ENCODE measurements around the gene BCR.
A peak's percentile ranks its signal among the peaks of the same experiment; 100 is the strongest.

BCR gene

DNA sequence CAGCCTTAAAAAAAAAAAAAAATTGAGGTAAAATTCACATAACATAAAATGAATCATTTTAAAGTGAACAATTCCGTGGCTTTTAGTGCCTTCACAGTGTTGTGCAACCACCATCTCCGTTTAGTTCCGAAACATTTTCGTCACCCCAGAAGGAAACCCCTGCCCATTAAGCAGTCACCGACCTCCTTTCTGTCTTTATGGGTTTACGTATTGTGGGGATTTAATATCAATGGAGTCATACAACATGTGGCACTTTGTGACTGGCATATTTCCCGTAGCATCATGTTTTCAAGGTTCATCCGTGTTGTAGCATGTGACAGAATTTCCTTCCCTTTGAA, 65.5 kb downstream of the BCR start:
- no peak for DNase-seq

DNA sequence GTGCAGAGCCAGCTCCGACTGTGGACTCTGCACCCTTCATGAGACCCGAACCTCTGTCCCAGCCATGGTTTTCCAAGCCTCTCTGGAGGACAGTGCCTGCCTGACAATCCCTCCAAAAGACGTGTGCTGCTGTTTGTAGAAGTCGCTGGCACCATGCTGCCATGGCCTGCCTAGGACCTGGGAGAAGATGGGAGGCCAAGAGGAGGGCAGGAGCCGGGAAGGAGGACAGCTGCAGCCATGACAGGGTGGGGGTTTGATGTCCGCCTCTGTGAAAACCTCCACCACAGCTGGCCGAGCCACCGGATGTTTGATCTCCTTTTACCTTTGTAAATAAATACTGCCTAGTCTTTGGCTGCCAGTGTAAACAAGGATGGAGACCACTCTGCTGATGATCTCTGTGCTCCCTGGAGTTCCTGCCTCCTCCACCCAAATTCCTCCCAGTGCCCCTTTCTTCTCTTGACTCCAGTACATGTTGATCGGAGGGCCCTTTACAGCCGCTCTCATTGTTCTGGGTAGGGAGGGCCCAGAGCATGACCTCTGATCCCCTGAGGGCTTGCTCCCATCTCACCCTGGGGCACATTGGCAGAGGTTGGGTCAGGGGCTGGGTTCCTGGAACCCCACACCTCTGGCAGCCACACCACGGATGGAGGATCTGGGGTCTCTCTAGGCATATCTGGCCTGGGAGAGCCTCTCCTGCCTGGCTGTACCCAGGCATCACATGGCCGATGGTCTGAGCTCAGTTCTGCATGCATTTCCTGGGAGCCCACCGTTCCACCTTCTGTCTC, 66.9 kb downstream of the BCR start:
- no peak for DNase-seq

DNA sequence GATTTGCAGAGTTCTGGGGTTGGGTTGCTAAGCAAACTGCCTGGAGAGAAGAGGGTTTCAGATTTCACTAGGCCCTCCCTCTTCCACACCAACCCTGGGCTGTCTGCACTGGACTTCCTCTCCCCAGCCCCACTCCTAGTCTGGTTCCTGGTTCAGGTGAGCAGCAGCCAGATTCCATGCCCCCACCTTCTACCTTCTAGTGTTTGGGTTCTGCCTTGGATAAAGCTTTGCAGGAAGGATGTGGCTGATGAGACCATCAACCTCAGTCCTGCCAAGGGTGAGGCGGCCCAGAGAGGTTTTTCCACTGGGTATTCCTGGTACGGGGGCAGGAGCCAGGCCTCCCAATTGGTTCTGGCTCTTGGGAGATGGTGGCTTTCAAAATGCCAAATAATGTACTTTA, 68.3 kb downstream of the BCR start:
- no peak for DNase-seq

DNA sequence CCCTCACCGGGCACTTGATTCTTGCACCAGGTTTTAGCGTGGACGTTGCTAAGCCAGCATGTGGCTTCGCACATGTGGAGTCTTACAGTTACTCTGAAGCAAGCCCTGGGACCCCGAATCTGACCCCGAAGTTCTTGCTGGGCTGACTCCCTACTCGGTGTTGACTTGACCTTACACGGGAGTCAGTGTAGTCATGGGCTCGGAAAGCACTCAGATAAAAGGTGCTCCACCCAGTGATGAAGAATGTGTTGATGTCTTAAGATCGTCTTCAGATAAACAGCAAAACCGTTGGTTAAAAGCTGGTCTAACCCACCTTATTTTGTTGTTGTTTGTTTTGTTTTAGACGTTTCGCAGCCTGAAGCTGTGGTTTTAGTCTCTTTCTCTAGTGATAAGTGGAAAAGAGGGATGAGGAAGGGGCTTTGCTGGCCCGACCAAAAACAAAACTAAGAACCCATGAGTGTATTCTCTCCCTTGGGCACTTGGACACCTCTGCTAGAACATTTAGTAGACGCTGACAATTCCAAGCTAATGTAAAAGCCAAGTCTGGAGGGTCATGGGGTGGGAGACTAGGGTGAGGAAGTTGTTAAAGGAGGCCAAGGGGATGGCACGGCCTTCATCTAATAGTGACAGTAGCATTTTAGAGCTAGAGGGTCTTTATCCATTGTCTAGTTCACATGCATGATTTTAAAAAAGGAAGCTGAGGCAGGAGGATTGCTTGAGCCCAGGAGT, 69.9 kb downstream of the BCR start:
- no peak for DNase-seq

DNA sequence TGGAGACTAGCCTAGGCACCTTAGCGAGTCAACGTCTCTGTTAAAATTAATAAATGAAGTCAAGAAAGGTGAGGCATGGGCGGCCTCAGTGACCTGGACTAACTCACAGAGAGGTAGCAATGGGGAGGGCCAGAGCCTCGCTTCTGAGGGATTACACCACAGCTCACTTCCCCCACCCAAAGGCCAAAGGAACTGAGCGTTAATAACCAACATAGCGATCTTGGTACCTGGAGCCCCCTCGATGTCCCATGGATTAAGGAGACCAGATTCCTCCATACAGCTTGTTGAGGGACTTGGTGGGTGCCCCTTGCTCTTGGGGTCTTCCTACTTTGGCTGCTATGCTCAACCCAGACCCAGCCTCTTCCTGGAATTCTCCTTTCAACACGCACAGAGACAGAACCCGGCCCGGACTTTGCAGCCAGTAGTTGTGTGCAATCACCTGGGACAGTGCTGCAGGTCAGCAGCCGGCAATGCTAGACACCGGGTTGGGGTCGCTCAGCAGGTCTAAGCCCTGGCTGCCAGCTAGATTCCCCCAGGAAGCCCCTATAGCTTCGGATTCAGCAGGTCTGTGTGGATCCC, 70.6 kb downstream of the BCR start:
- no peak for DNase-seq

DNA sequence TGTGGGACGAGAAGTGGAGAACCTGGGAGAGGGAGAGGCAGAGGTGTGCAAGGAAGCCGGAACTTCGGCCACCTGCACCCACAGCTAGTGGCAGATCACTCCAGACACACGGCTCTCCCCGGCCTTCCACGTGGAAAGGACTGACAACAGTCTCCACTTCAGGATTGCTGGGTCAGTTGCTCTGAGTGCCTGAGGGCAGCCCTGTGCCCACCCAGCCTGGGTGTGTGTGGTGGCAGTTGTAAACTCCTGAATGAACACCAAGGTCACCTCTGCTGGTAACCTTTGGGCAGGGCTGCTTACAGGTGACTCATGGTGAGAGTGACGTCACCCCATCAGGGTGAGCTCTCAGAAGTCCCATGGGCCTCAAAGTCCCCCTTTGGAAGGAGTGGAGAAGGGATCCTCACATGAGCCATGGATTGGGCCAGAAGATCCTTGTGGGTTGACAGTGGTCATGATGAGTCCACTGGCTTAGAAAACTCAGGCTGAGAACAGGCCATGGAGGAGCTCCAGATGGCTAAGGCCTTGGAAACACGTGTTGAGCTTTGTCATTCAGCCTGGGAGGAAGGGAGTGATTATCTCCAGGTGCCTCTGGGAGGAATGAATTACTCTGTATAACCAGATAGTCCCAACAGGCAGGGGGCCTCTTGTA, 71.3 kb downstream of the BCR start:
- no peak for DNase-seq

DNA sequence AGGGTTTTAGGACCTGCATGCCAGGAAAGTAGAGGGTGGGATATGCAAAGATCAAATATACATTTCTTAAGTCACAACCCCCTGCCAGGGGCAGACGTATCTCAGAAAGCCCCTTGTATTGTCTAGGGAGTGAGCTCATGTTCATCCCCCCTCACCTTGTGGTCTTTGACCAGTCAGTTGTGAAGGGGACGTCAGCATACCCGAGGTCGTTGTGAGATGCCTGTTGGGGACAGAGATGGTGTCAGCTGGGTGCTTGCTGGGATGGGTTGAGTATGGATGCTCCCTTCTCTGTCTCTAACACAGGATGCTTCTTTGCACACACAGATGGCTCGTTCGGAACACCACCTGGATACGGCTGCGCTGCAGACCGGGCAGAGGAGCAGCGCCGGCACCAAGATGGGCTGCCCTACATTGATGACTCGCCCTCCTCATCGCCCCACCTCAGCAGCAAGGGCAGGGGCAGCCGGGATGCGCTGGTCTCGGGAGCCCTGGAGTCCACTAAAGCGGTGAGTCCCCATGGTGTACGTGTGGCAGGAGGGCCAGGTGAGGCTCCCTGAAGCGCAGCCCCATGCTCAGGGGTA, 73.3 kb downstream of the BCR start:
- no peak for DNase-seq

DNA sequence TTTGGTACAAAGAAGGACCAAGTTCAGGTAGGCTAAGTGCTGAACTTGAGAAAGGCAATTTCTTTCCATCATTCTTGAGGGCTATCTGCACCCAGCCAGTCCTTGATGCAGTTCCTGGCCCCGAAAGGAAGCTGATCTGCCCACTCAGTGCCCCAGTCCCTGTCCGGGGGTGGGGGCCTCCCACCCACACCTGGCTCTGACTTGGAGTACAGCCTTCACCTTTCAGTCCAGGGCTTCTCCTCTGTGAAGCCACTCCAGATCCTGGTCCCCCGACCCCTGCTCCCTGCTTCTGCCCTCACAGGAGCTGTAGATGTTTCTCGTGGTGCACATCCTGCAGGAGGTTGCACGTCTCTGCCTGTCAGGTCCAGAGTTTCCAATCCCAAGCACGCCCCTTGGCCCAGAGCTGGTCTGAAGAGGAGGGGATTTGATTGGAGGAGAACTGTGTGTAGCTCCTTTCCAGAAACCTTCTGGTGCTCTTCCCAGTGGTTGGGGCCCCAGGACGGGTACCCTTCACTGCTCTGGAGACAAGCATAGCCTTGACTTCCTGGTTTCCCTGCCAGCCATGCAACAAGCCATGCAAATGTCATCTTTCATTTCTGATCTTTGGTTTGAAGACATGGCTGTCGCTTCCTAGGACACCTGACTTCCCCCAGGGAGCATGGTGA, 75.3 kb downstream of the BCR start:
- DNase-seq: no peak

DNA sequence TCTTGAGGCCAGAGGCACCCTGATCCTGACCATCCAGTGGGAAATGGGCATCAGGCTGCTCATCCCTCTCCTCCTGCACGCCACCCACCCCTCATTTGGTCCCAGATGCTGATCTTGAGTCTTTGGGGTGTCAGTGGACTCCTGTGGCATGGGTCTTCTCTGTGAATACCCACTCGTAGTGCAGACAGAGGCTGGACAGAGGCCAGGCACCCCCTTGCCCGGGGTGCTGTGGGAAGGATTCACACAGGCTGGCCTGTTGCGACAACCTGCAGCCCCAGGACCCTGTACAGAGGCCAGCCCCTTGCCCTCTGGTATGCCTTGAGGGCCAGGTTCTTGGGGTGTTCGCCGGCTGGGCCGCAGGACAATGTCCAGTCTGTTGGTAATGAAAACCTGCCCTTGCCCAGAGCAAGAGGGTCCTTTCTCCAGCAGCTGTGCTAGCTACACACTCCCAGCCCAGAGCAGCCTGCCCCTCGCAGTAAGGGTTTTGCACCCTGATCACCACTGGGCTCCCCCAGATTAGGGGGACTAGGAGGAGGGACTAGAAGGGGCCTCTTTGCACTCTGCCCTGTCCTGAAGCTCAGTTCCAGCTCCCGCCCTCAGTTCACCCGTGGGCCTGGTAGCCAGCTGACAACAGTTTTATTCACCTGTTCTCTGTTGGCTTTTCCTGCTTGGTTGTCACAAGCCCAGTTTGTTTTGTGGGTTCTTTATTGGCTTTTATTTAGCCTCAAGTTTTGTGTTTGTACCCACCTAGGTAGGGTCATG, 76.0 kb downstream of the BCR start:
- DNase-seq: no peak

DNA sequence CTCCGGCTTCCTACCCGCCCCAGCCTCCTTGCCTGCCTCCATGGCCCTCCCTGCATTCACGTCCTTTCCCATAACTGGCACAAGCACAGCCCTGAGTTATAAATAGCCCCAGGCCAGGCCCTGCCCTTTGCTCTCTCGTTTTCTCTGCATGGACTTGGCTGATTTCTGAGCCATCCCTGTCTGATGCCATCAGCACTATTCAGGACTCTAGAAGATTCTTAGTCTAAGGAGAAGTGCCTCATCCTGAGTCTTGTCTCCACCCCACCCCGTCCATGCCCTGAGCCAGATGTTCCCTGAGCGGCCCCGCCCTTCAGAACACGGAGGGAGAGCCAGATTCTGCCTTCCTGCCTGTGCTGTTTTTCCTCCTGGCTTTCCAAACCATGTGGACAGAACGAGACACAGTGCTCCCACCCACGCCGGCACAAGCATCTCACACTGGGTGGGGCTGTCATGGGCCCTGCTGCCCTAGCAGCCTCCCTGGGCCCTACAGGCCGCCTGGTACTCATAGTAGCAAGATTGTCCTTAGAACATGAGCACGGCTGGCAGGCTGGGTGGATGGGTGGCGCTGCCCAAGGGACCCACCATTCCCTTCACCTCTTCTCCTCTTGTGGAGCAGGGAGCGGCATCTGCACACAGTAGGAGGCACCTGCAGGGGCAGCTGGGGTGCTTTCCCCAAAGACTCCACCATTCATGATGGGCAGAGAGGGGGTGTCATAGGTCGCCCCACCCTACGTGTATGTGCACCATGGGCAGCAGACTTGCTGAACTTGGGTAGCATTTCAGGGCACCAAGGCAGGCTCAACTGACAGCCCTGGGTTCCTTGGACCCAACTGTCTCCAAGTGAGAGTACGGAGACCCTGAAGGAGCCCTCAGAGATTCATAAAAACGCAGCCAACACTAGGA, 76.9 kb downstream of the BCR start:
- DNase-seq: no peak

DNA sequence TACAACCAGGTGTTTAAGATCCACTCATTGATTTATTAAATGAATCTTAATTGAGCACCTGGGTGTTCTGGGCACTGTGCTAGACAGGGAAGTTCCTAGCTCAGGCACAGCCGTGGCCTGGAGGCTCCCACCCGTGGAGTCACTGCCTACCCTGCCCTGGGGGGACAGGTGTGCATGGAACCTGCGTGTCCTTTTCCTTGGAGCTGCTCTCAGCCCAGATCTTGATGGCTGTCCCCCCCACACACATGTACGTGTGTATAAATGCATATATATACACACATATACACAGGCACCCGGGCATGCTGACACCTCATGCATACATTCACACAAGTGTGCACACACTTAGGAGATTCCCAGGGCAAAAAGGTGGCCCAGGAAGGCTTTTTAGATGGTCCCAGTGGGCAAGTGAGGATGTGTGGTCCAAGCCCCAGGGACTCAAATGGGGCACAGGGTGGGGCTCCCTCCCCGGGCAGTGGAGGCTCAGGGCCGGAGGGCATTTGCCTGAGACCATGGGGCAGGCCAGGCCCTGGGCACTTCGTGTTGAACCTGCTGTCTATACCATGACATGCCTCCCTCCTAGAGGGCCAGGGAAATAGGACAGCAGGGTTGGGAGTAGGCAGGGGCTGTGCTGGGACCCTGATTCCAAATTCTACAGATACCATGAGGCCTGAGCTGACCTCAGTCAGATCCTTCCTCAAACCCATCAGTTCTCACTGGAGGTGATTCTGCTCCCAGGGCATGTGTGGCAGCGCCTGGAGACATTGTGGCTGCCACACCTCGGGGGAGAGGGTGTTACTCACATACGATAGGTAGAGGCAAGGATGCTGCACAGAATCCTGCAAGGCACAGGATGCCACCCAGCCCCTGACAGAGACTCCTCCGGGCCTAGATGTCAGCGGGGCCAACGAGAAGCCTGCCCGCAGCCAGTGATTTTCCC, 77.8 kb downstream of the BCR start:
- DNase-seq: no peak

DNA sequence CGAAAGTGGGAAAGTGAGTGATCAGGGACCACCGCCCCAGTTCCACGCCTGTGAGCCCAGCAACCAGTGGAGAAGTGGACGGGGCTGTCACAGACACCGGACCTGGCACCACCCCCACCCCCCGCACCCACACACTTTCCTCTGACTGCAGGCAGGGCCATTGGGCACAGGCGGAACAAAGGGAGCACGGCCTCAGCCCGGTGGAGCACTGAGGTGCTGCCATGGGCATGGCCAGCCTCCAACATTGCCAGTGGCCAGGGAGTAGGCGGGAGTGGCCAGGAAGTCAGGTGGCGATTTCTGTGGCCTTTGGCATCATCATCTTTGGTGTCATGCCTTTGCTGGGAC, 78.5 kb downstream of the BCR start:
- DNase-seq: no peak

DNA sequence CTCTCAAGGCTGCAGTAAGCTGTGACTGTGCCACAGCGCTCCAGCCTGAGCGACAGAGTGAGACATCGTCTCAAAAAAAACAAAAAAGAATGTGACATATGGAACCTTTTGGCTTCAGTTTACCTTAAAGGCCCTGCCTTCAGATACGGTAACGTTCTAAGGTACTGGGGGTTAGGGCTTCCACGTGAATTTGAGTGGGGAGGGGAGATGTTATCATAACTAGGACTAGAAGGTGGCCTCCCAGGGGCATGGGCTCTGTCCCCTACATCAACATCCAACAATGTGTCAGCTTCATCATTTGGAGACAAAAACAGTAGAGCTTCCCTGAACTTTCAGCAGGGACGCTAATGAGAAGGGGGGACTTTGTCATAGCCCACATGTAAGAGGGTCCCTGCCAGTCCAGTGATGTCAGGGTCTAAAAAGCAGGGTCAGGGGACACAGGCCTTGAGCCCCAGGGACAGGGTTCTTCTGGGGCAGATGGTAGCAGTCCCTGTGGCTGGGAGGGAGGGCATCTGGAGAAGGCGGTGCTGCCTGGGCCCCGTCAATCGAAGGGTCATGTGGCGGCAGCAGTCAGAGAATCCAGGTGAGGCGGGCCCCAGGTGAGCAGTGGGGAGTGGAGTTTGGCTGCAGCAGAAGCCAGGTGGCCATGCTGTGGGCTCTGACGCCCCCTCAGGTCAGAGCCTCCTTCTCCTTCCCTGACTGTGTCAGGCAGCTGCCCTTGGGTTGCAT, 79.8 kb downstream of the BCR start:
- peak; percentile 10 for DNase-seq

DNA sequence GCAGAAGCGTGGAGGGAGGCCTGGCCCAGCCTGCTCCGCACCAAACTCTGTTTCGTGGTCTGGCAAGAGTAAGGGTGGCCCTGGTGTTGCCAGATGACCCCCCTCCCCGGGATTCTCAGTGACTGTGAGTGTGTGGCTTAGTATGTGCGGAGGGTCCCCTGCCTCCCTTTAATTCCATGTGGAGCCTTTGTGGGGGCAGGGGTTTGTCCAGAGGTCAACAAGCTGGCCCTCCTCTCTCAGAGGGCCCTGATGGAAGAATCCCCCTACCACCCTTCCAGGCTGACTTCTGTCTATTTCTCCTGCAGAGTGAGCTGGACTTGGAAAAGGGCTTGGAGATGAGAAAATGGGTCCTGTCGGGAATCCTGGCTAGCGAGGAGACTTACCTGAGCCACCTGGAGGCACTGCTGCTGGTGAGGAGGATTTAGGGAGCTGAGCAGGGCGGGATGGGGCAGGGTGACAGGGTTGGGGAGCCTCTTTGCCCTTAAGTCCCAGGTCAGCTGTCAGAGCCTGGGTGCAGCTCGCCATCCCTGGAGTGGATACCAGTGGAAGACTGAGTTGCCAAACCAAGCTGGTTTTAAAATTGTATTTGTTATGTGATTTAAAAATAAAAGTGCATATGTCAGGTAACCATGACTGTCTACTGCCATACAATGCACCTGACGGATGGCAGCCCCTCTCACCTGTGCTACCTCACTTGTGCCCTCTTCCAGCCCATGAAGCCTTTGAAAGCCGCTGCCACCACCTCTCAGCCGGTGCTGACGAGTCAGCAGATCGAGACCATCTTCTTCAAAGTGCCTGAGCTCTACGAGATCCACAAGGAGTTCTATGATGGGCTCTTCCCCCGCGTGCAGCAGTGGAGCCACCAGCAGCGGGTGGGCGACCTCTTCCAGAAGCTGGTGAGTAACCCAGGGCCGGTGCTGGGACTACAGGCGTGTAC, 80.6 kb downstream of the BCR start:
- DNase-seq: no peak

DNA sequence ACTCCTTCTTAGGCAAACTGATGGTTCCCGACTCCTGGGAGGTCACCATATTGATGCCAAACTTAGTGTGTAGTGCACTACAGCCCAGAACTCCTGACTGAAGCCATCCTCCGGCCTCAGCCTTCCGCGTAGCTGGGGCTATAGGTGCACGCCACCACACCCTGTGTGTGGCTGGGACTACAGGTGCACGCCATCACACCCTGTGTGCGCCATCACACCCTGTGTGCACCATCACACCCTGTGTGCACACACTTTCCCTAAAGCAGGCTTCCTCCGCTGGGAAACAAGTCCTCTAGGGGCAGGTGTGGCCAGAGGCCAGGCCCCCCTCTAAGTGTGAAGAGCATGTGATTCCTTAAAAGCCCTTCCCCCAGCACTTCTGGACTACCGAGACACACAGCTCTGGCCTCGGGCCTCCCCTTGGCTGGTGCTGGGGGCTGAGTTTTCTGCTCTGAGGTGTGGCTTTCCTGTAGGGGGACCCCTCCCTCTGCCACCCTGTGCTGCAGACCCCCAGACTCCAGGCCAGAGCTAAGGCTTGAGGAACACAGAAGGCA, 81.7 kb downstream of the BCR start:
- DNase-seq: no peak

DNA sequence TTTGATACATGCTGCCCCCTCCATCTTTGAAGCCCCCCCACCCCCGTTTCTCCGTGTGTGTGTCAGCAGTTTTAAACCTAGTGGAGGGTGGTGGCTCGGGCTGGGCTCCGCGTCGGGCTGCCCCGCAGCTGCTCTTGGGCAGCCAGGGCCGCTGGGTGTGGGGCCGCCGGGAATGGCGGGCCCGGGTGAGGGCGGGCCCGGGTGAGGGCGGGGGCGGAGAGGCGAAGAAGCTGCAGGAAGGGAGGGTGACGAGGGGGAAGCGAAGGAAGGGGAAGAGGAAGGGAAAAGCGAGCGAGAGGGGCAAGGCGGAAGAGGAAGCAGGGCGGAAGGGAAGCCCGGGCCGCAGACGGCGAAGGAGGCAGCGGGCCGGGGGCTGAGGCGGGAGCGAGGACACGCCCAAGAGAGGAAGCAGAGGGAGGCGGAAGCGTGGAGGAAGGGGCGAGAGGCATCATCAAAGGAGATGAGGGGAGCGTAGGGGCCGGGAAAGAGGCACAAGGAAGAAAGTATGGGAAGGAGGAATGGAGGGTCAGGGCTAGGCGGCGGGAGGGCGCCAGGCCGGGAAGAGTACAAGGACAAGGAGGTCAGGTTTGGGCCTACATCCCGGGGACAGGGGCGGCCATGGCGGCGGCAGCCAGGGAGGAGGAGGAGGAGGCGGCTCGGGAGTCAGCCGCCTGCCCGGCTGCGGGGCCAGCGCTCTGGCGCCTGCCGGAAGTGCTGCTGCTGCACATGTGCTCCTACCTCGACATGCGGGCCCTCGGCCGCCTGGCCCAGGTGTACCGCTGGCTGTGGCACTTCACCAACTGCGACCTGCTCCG, 82.4 kb downstream of the BCR start:
- no peak for DNase-seq
